Lower leg skin (tissue), 3 donors: Measurements from ENCODE around the gene IFNAR2.

ENCODE experiments used
- POLR2A ChIP-seq, 2 donors: fragments of 450-650 bp; IDR thresholded peaks; one replicate each; pipeline ENCODE4 v1.6.1; 2016 to 2017; ENCODE audit warnings: antibody characterized with exemption in 2 of 2, mild to moderate bottlenecking in 1 of 2, moderate library complexity in 1 of 2
- TF ChIP-seq, protein P1 (sequence below), 3 donors: fragments of 450-650 bp; IDR thresholded peaks; one replicate each; pipeline ENCODE4 v1.5.1; 2016; ENCODE audit warnings: antibody characterized with exemption in 3 of 3, mild to moderate bottlenecking in 3 of 3, moderate library complexity in 2 of 3

GRCh38 chr21:33259428-33259827 is 29.7 kb downstream of the IFNAR2 start:
- TF ChIP-seq, protein P1, sequence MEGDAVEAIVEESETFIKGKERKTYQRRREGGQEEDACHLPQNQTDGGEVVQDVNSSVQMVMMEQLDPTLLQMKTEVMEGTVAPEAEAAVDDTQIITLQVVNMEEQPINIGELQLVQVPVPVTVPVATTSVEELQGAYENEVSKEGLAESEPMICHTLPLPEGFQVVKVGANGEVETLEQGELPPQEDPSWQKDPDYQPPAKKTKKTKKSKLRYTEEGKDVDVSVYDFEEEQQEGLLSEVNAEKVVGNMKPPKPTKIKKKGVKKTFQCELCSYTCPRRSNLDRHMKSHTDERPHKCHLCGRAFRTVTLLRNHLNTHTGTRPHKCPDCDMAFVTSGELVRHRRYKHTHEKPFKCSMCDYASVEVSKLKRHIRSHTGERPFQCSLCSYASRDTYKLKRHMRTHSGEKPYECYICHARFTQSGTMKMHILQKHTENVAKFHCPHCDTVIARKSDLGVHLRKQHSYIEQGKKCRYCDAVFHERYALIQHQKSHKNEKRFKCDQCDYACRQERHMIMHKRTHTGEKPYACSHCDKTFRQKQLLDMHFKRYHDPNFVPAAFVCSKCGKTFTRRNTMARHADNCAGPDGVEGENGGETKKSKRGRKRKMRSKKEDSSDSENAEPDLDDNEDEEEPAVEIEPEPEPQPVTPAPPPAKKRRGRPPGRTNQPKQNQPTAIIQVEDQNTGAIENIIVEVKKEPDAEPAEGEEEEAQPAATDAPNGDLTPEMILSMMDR (IDR thresholded peaks at IDR 0.05), result no peak
- TF ChIP-seq POLR2A (IDR thresholded peaks at IDR 0.05), result no peak
